ENCODE results near the gene LRP11.

Gene LRP11

DNA sequence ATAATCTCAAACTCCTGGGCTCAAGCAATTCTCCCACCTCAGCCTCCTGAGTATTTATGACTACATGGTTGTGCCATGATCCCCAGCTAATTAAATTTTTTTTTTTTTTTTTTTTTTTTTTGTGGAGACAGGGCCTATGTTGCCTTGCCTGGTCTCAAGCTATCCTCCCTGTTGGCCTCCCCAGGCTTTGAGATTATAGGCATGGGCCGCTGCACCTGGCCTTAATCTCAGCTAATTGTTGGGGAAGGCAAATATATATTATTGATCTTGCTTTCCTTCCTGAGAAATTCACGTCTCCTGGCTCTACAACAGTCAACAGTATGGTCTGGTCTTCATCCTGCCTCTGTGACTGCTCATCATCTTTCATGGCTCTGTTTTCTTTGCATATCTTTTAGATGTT is 94.5 kb downstream of the LRP11 start:
- TF ChIP-seq, protein P1, sequence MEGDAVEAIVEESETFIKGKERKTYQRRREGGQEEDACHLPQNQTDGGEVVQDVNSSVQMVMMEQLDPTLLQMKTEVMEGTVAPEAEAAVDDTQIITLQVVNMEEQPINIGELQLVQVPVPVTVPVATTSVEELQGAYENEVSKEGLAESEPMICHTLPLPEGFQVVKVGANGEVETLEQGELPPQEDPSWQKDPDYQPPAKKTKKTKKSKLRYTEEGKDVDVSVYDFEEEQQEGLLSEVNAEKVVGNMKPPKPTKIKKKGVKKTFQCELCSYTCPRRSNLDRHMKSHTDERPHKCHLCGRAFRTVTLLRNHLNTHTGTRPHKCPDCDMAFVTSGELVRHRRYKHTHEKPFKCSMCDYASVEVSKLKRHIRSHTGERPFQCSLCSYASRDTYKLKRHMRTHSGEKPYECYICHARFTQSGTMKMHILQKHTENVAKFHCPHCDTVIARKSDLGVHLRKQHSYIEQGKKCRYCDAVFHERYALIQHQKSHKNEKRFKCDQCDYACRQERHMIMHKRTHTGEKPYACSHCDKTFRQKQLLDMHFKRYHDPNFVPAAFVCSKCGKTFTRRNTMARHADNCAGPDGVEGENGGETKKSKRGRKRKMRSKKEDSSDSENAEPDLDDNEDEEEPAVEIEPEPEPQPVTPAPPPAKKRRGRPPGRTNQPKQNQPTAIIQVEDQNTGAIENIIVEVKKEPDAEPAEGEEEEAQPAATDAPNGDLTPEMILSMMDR (IDR thresholded peaks at IDR 0.05; ENCODE audit: extremely low read depth, insufficient read depth, missing control alignments), result no peak
- DNase-seq (ENCODE audit: low spot score), result no peak
- in situ Hi-C loops (cut with MboI; ENCODE audit: low pct_unique_long_range_greater_than_20kb, low sequenced_read_pairs, unreplicated experiment), result no loop called here

Data from GM13977 (cell line).